Right lobe of liver (tissue), 6 donors: ENCODE results near the gene CSNK1D. TPM values are rescaled to one million over a fixed set of nuclear protein-coding genes. Genes with fewer than 3 reads are reported as not detected.
"Not testable (repeated sequence)": the region's sequence is repeated elsewhere in the genome, so short reads cannot be mapped to it uniquely, and the experiment has no call there.

Experiments used
- ATAC-seq, 4 donors: fragments of 200-7000 bp; cut with Tn5 transposase; one replicate each; pipeline ENCODE4 v1.9.1; 2020; ENCODE audit warnings: mild to moderate bottlenecking in 4 of 4, moderate library complexity in 4 of 4
- DNase-seq, 3 donors: peaks; one replicate each; pipeline ENCODE4 v3.0.0-alpha.2; 2020
- H3K27ac ChIP-seq, 3 donors: fragments of 200-600 bp; one replicate each; pipeline ENCODE4 v1.8.0; 2022
- H3K27me3 ChIP-seq, 2 donors: fragments of 200-600 bp; one replicate each; pipeline ENCODE4 v1.8.0; 2022
- H3K36me3 ChIP-seq, 4 donors: fragments of 200-600 bp; sonication (generic) in 1 of 4; one replicate each; pipeline versions ENCODE4 v1.5.1 to v1.8.0; 2017 to 2022; ENCODE audit warnings: control low read depth in 1 of 4
- H3K4me1 ChIP-seq, 4 donors: fragments of 200-600 bp; sonication (generic) in 1 of 4; one replicate each; pipeline versions ENCODE4 v1.5.1 to v1.8.0; 2017 to 2022; ENCODE audit warnings: control low read depth in 1 of 4
- H3K4me3 ChIP-seq, 3 donors: fragments of 200-600 bp; one replicate each; pipeline ENCODE4 v1.8.0; 2022
- H3K9me3 ChIP-seq, 4 donors: fragments of 200-600 bp; sonication (generic) in 1 of 4; one replicate each; pipeline versions ENCODE4 v1.5.1 to v1.8.0; 2017 to 2022; ENCODE audit warnings: control low read depth in 1 of 4
- POLR2A ChIP-seq: fragments of 450-650 bp; IDR thresholded peaks from one replicate; pipeline ENCODE4 v1.6.1; 2017; ENCODE audit warnings: antibody characterized with exemption, mild to moderate bottlenecking
- WGBS: methylation state at CpG from one replicate; pipeline ENCODE4 v1.1.6; 2018; ENCODE audit warnings: low coverage, low lambda C conversion rate; ENCODE audit not compliant: insufficient coverage; ENCODE audit errors: missing lambda C conversion rate; 5-methylcytosine and 5-hydroxymethylcytosine counted together
- intact Hi-C, 2 donors: fragments of 100-400 bp; cut with DNase I; formaldehyde crosslinking; loops; one replicate each; pipeline versions ENCODE4 v1.11.2 to v1.14.1; 2022
- total RNA-seq, 6 experiments: library from RNA; depleted of rRNA in 2 of 6; stranded (reverse); fragments of >200 nt in 2 of 6; fragmentation: NEBNext Ultra II Directional in 3 of 6; extraction: Animal tissue kit (Norgen Biotek cat#: 25700) in 3 of 6; gene quantifications; one replicate each; pipeline versions ENCODE4 v1.1.0 to v1.2.4, GENCODE V29; 2016 to 2023
- TF ChIP-seq, protein P1 (sequence below), 4 donors: fragments of 200-600 bp in 3 of 4; fragments of 450-650 bp in 1 of 4; IDR thresholded peaks; one replicate each; pipeline versions ENCODE4 v1.5.1 to v1.8.0; 2016 to 2022; ENCODE audit warnings: antibody characterized with exemption in 4 of 4, mild to moderate bottlenecking in 2 of 4
- donor health status: DM: no; HTN: yes; CAD: no.
- donor health status: DM: no; HTN: no; CAD: no.
- donor health status: DM: no; HTN: no; CAD: no.
- donor health status: DM: no; HTN: yes; CAD: no.
- donor health status: DM: no; HTN: yes; CAD: no.

Gene CSNK1D
- total RNA-seq, 6 experiments from 2014 or later = 32.7 to 73.0 (median 45.9) TPM

DNA sequence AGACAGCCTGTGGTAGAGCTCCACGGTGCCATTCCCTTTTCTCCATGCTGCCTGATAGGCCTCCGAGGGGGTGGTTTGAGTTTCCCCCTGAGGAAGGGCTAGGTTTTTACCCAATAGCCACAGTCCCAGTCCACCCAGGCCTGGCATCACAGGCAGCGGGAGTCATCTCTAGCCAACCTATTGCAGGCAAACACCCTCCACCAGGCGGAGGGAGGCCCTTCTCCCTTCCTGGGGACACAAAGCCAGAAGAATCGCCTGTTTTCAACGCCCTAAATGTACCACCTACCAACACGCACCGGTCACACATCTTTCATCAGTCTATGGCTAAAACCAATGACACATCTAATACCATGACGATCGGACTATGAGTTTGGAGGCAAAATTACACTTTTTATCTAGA lies 7.4 kb downstream of the CSNK1D start:
- Histone ChIP-seq H3K36me3 (peaks cover 5 to 50% (median 27%) of the 10 kb centered on the region in 4 donors), H3K27ac (peak overlapping the region in 2 of 3 donors; percentile 75 to 93), H3K27me3 (no peaks in the 10 kb centered on the region), H3K4me3 (no peak overlapping the region), H3K9me3 (no peaks in the 10 kb centered on the region), H3K4me1 (peaks cover 0 to 48% (median 22%) of the 10 kb centered on the region in 4 donors)
- WGBS = 66% methylated on average over 6 of the region's 10 CpGs
- no peak for TF ChIP-seq POLR2A
- TF ChIP-seq, protein P1, sequence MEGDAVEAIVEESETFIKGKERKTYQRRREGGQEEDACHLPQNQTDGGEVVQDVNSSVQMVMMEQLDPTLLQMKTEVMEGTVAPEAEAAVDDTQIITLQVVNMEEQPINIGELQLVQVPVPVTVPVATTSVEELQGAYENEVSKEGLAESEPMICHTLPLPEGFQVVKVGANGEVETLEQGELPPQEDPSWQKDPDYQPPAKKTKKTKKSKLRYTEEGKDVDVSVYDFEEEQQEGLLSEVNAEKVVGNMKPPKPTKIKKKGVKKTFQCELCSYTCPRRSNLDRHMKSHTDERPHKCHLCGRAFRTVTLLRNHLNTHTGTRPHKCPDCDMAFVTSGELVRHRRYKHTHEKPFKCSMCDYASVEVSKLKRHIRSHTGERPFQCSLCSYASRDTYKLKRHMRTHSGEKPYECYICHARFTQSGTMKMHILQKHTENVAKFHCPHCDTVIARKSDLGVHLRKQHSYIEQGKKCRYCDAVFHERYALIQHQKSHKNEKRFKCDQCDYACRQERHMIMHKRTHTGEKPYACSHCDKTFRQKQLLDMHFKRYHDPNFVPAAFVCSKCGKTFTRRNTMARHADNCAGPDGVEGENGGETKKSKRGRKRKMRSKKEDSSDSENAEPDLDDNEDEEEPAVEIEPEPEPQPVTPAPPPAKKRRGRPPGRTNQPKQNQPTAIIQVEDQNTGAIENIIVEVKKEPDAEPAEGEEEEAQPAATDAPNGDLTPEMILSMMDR (IDR thresholded peaks at IDR 0.05) = no peak
- intact Hi-C loops = no loop called here
- DNase-seq = no peak
- ATAC-seq = no peak

DNA sequence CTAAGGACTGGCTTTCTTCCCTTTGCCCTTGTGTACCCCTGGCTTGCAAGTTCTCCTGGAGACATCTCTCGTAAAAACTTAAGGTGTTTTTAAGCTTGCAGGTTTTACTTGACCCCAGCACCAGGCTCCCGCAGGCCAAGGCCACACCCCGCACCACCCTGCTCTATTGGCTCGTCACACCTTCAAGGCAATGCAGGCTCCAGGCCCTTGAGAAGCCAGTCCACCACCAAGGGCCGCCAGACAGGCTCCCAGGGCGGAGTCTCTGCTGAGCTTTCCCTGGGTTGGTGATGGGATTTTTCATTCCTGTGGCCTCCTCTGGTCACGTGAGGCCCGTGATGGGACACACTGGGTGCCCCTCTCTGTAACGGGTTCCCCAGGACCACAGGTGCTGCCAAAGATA lies 9.9 kb downstream of the CSNK1D start:
- no peaks in the 10 kb centered on the region for H3K27me3 ChIP-seq

GRCh38 chr17:82262344-82262743 lies 11.2 kb downstream of the CSNK1D start:
- TF ChIP-seq, protein P1 (IDR thresholded peaks at IDR 0.05) = no peak
- TF ChIP-seq POLR2A = no peak
- Histone ChIP-seq H3K4me3 (no peak overlapping the region), H3K9me3 (no peaks in the 10 kb centered on the region), H3K36me3 (peaks cover 5 to 82% (median 31%) of the 10 kb centered on the region in 4 donors), H3K27me3 (no peaks in the 10 kb centered on the region), H3K4me1 (peaks cover 0 to 14% (median 5%) of the 10 kb centered on the region in 4 donors), H3K27ac (no peak overlapping the region)
- intact Hi-C loops = no loop called here
- 83% methylated on average over 4 of the region's 4 CpGs for WGBS
- ATAC-seq (no peak), DNase-seq (no peak)

More for the DNA sequence above, 9.9 kb downstream of the CSNK1D start:
- 91% methylated on average over 4 of the region's 9 CpGs for WGBS
- TF ChIP-seq POLR2A = no peak
- TF ChIP-seq, protein P1 (IDR thresholded peaks at IDR 0.05) = no peak
- intact Hi-C loops = no loop called here
- ATAC-seq = no peak
- Histone ChIP-seq H3K27ac (no peak overlapping the region), H3K36me3 (peaks cover 5 to 69% (median 31%) of the 10 kb centered on the region in 4 donors), H3K4me3 (no peak overlapping the region), H3K4me1 (peaks cover 0 to 24% (median 13%) of the 10 kb centered on the region in 4 donors), H3K9me3 (no peaks in the 10 kb centered on the region)
- DNase-seq = no peak

DNA sequence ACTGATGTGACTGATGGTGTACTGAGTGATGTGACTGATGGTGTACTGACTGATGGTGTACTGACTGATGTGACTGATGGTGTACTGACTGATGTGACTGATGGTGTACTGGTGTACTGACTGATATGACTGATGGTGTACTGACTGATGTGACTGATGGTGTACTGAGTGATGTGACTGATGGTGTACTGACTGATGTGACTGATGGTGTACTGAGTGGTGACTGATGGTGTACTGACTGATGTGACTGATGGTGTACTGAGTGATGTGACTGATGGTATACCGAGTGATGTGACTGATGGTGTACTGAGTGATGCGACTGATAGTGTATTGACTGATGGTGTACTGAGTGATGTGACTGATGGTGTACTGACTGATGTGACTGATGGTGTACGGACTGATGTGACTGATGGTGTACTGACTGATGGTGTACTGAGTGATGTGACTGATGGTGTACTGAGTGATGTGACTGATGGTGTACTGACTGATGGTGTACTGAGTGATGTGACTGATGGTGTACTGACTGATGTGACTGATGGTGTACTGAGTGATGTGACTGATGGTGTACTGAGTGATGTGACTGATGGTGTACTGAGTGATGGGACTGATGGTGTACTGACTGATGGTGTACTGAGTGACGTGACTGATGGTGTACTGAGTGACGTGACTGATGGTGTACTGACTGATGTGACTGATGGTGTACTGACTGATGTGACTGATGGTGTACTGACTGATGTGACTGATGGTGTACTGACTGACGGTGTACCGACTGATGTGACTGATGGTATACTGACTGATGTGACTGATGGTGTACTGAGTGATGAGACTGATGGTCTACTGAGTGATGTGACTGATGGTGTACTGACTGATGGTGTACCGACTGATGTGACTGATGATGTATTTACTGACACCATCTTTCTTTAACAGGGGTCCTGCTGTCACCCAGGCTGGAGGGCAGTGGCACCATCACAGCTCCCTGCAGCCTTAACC lies 13.2 kb downstream of the CSNK1D start:
- WGBS = 86% methylated on average over 6 of the region's 8 CpGs
- intact Hi-C loops, ATAC-seq, H3K9me3 ChIP-seq, DNase-seq, H3K27ac ChIP-seq, H3K27me3 ChIP-seq, H3K4me3 ChIP-seq, H3K4me1 ChIP-seq: not testable (repeated sequence)
- peaks cover under 1 to 92% (median 32%) of the 10 kb centered on the region in 4 donors for H3K36me3 ChIP-seq

DNA sequence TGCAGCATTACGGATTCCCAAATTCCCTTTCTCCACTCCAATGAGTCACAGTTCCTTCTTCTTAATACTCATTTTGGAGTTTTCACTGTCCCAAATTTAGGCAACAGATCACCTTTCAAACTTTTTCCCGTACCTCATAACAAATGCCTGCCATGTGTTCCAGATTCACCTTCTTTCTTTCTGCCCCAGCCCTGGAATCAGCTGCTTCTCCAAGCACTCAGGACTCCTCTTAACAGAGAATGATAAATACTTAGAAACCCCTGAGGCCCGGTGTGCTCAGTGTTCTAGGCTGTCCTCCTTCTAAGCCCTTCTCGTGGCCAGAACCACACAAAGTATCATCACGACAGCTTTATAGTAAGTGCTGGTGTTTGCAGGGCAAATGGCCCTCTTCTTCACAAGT lies 14.9 kb downstream of the CSNK1D start:
- Histone ChIP-seq H3K36me3 (peaks cover 0 to 76% (median 24%) of the 10 kb centered on the region in 4 donors), H3K4me3 (no peak overlapping the region), H3K27me3 (no peaks in the 10 kb centered on the region), H3K27ac (no peak overlapping the region), H3K9me3 (no peaks in the 10 kb centered on the region), H3K4me1 (no peaks in the 10 kb centered on the region)
- ATAC-seq = no peak
- DNase-seq = no peak
- WGBS = 75% methylated on average over 5 of the region's 5 CpGs
- intact Hi-C loops = no loop called here
- TF ChIP-seq, protein P1 (IDR thresholded peaks at IDR 0.05) = no peak
- no peak for TF ChIP-seq POLR2A
